Measurements from ENCODE around the gene SOAT2. TPM values are rescaled to one million over a fixed set of nuclear protein-coding genes. Genes with fewer than 3 reads are reported as not detected.
A peak's percentile ranks its signal among the peaks of the same experiment; 100 is the strongest.

The SOAT2 gene
- total and polyA plus RNA-seq, 2 of the 4 experiments (the other 2 are of a cell fraction): 0.18 to 0.39 TPM

DNA sequence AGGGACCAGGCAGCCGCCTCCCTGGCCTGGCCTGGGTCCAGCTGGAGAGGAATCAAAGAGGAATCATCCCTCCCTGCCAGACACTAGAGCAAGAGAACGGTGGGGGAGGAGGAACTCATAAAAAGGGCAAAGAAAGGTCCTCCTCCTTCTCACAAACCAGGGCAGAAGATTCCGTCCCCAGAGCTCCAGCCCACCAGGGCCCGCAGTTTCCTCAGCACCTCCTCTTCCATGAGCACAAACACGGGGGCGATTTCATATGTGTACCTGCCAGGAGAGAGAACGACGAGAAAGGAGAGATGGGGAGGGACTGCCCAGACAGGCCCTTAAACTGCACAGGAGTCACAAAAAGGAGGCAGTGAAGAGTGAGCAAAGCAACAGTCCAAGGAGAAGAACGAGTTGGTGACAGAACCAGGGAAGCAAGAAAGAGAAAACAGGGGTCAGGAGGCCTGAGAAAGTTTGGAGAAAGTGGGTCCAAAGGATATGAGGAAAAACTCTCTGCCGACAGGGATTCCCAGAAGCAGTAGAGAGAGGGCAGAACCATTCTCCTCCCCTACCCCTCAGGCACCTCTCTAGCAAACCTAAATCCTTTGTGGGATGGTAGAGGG lies 68.5 kb downstream of the SOAT2 start:
- Histone ChIP-seq H2AFZ (replicated peaks; ENCODE audit: low read length, poor library complexity) (peak overlapping the region; percentile 61), H3K27me3 (ENCODE audit: control insufficient read depth, insufficient read depth, low read length) (no peaks in the 10 kb centered on the region), H4K91ac (ENCODE audit: insufficient read depth, low read depth, low read length) (no peak overlapping the region), H3K56ac (ENCODE audit: extremely low read depth, insufficient read depth, low read length) (no peak overlapping the region), H3K18ac (ENCODE audit: low read depth, low read length) (no peak overlapping the region), H3K4me2 (ENCODE audit: low read depth, low read length) (no peak overlapping the region), H2BK5ac (ENCODE audit: low read depth, low read length, poor library complexity, severe bottlenecking) (peak overlapping the region; percentile 0), H3K27ac (ENCODE audit: insufficient read depth, low read length) (no peak overlapping the region), H2AK5ac (ENCODE audit: low read depth, low read length) (peak overlapping the region; percentile 59), H3K36me3 (ENCODE audit: control insufficient read depth, insufficient read depth, low read length) (peaks cover 22% of the 10 kb centered on the region), H4K20me1 (ENCODE audit: insufficient read depth, low read length) (no peaks in the 10 kb centered on the region), H3K14ac (replicated peaks; ENCODE audit: low read depth, low read length) (peak overlapping the region; percentile 70), H2BK15ac (ENCODE audit: low read depth, low read length) (peak overlapping the region; percentile 78; the same call in 1 of the 3 replicates), H3K79me1 (ENCODE audit: low read depth in 1 of 2, low read length in 2 of 2) (peaks cover 0 to 24% of the 10 kb centered on the region in 2 experiments; a peak in 2 of 4 replicates), H3K9ac (ENCODE audit: low read depth, low read length) (no peak overlapping the region; the same call in 1 of the 2 replicates), H3K9me3 (ENCODE audit: control insufficient read depth, insufficient read depth, low read length) (no peaks in the 10 kb centered on the region), H4K5ac (ENCODE audit: low read depth, low read length) (no peak overlapping the region), H3K4me1 (ENCODE audit: control insufficient read depth, insufficient read depth, low read length) (peaks cover 19% of the 10 kb centered on the region), H3K23ac (ENCODE audit: low read depth, low read length) (no peak overlapping the region), H3K4ac (ENCODE audit: low read depth, low read length) (peak overlapping the region; percentile 50; the same call in 1 of the 2 replicates), H2BK120ac (ENCODE audit: low read depth, low read length) (peak overlapping the region; percentile 11; the same call in 1 of the 2 replicates), H4K8ac (ENCODE audit: low read depth in 2 of 2, low read length in 2 of 2) (peak overlapping the region; percentile 16 to 60; a peak in 2 of 4 replicates), H2BK20ac (ENCODE audit: low read depth, low read length) (no peak overlapping the region), H3K4me3 (ENCODE audit: insufficient read depth, low read depth, low read length) (no peak overlapping the region), H3K9me1 (ENCODE audit: insufficient read depth, low read length) (peaks cover 22% of the 10 kb centered on the region), H2AK9ac (replicated peaks; ENCODE audit: low read depth, low read length, poor library complexity) (peak overlapping the region; percentile 65)
- dilution Hi-C loops (cut with HindIII; ENCODE audit: low sequenced_read_pairs, unreplicated experiment): no loop called here
- TF ChIP-seq CTCF (conservative IDR thresholded peaks at IDR 0.05; ENCODE audit: low read depth, low read length): no peak
- intact Hi-C loops (cut with micrococcal nuclease): no loop called here
- no peak for ATAC-seq (ENCODE audit: low read depth)
- WGBS, 2 experiments (ENCODE audit: extremely low coverage in 2 of 2, insufficient read length in 1 of 2): no CpG with 5 or more reads among the region's 10 CpGs
- no TSS peak for BruUV-seq (replicated peaks)
- ChIA-PET CTCF (interaction anchor here (0.6 to 1.5 kb wide), 2 partner anchors 12 to 216 kb away, joined by 3 to 6 read pairs; no protein-coding TSS in a partner anchor), POLR2A (ENCODE audit: unreplicated experiment) (no interaction called here)
- DNase-seq: no peak
- in situ Hi-C loops (cut with MboI; ENCODE audit: low sequenced_read_pairs): no loop called here
